H1 (cell line): ENCODE data around the gene VRK2. TPM values are rescaled to one million over a fixed set of nuclear protein-coding genes. Genes with fewer than 3 reads are reported as not detected.

Source experiments
- CTCF ChIA-PET: fragments of 300-600 bp; sonication (Branson Sonifier 250); formaldehyde crosslinking; loops from one replicate; lab custom pipeline; 2021; ENCODE audit not compliant: partially characterized antibody; lab: Charles Lee
- POLR2A ChIA-PET: fragments of 300-600 bp; sonication (Branson Sonifier 250); formaldehyde crosslinking; loops from one replicate; lab custom pipeline; 2021; ENCODE audit warnings: inconsistent platforms; ENCODE audit not compliant: partially characterized antibody; lab: Charles Lee
- DNase-seq, 2 experiments: peaks; one replicate each; pipeline versions ENCODE4 v3.0.0 to v3.0.0-alpha.2; 2010 to 2022; ENCODE audit warnings: low spot score in 2 of 2, low read depth in 1 of 2, mixed read lengths in 1 of 2
- FAIRE-seq: peaks from 2 replicates; lab custom pipeline; 2011; peaks lifted over from hg19 to GRCh38; lab: Jason Lieb, UNC
- H2AFZ ChIP-seq: 2 replicates; pipeline ENCODE4 v1.8.1; 2012; ENCODE audit warnings: low read length, inconsistent platforms
- H2AK5ac ChIP-seq: 2 replicates; pipeline ENCODE4 v1.6.1; 2013; ENCODE audit warnings: low read depth, low read length
- H2BK120ac ChIP-seq: replicated peaks from 2 replicates; pipeline ENCODE3; 2013; ENCODE audit warnings: low read depth, low read length, inconsistent platforms
- H2BK12ac ChIP-seq: 2 replicates; pipeline ENCODE4 v1.6.1; 2013; ENCODE audit warnings: low read depth, low read length
- H2BK15ac ChIP-seq: 2 replicates; pipeline ENCODE4 v1.6.1; 2013; ENCODE audit warnings: low read length
- H2BK20ac ChIP-seq: 2 replicates; pipeline ENCODE4 v1.6.1; 2013; ENCODE audit warnings: low read length
- H2BK5ac ChIP-seq: 2 replicates; pipeline ENCODE4 v1.6.1; 2013; ENCODE audit warnings: low read depth, low read length
- H3K14ac ChIP-seq: 2 replicates; pipeline ENCODE4 v1.6.1; 2013; ENCODE audit warnings: inconsistent platforms; ENCODE audit not compliant: insufficient read length
- H3K18ac ChIP-seq: 2 replicates; pipeline ENCODE4 v1.6.1; 2013; ENCODE audit warnings: low read length; ENCODE audit errors: extremely low read depth
- H3K23ac ChIP-seq: 2 replicates; pipeline ENCODE4 v1.6.1; 2013; ENCODE audit warnings: inconsistent platforms; ENCODE audit not compliant: insufficient read length
- H3K23me2 ChIP-seq: 2 replicates; pipeline ENCODE4 v1.6.1; 2013; ENCODE audit warnings: low read depth, low read length
- H3K27ac ChIP-seq: 2 replicates; pipeline ENCODE4 v1.6.1; 2011; ENCODE audit warnings: low read depth, low read length, inconsistent platforms
- H3K27me3 ChIP-seq, 4 experiments: replicated peaks in 1 of 4; 1 replicate in 1 of 4; 2 replicates in 3 of 4; pipeline versions ENCODE4 v1.6.1 to v1.8.1; 2011 to 2013; ENCODE audit warnings: low read length in 3 of 4, mild to moderate bottlenecking in 3 of 4, inconsistent platforms in 2 of 4, mixed read lengths in 2 of 4, moderate library complexity in 1 of 4; ENCODE audit not compliant: control insufficient read depth in 3 of 4, insufficient read depth in 3 of 4; ENCODE audit errors: extremely low read depth in 1 of 4
- H3K36me3 ChIP-seq, 4 experiments: 2 replicates each; pipeline versions ENCODE4 v1.6.1 to v1.8.1; 2011 to 2013; ENCODE audit warnings: mild to moderate bottlenecking in 4 of 4, low read length in 3 of 4, moderate library complexity in 2 of 4, control low read depth in 1 of 4, inconsistent platforms in 1 of 4; ENCODE audit not compliant: insufficient read depth in 4 of 4, control insufficient read depth in 2 of 4
- H3K4ac ChIP-seq: replicated peaks from 2 replicates; pipeline ENCODE3; 2013; ENCODE audit warnings: low read length, low read depth, mixed read lengths, inconsistent platforms; ENCODE audit not compliant: insufficient read length
- H3K4me1 ChIP-seq, 4 experiments: replicated peaks in 1 of 4; 1 replicate in 1 of 4; 2 replicates in 3 of 4; pipeline versions ENCODE4 v1.6.1 to v1.8.1; 2011 to 2013; ENCODE audit warnings: low read length in 3 of 4, inconsistent platforms in 2 of 4, mixed read lengths in 1 of 4; ENCODE audit not compliant: insufficient read depth in 4 of 4, control insufficient read depth in 3 of 4
- H3K4me2 ChIP-seq, 2 experiments: 2 replicates each; pipeline versions ENCODE4 v1.6.1 to v1.8.1; 2011 to 2013; ENCODE audit warnings: low read depth in 2 of 2, low read length in 2 of 2, control low read depth in 1 of 2, inconsistent platforms in 1 of 2, mild to moderate bottlenecking in 1 of 2; ENCODE audit not compliant: insufficient read depth in 1 of 2
- H3K4me3 ChIP-seq, 4 experiments: fragments of 200-600, 300-600 bp in 1 of 4; sonication (generic), shearing (Covaris generic), sonication (Bioruptor Twin) in 1 of 4; 2 replicates each; pipeline versions ENCODE4 v1.5.1 to v1.8.1; 2011 to 2016; ENCODE audit warnings: low read length in 4 of 4, low read depth in 3 of 4, control low read depth in 2 of 4, inconsistent platforms in 2 of 4, mild to moderate bottlenecking in 2 of 4, mixed read lengths in 1 of 4, moderate library complexity in 1 of 4; ENCODE audit not compliant: insufficient read depth in 2 of 4; ENCODE audit errors: extremely low read depth in 1 of 4
- H3K56ac ChIP-seq: replicated peaks from 2 replicates; pipeline ENCODE3; 2013; ENCODE audit warnings: low read depth, mild to moderate bottlenecking, mixed read lengths, low read length, inconsistent platforms; ENCODE audit not compliant: insufficient read length
- H3K79me1 ChIP-seq: 2 replicates; pipeline ENCODE4 v1.6.1; 2013; ENCODE audit warnings: low read depth, low read length, control low read depth
- H3K79me2 ChIP-seq, 2 experiments: 2 replicates each; pipeline versions ENCODE4 v1.6.1 to v1.8.1; 2012 to 2013; ENCODE audit warnings: low read length in 2 of 2, mild to moderate bottlenecking in 2 of 2, inconsistent platforms in 1 of 2; ENCODE audit not compliant: insufficient read depth in 2 of 2, control insufficient read depth in 1 of 2
- H3K9ac ChIP-seq, 4 experiments: replicated peaks in 1 of 4; 1 replicate in 1 of 4; 2 replicates in 3 of 4; pipeline versions ENCODE4 v1.6.1 to v1.8.1; 2011 to 2013; ENCODE audit warnings: low read depth in 3 of 4, low read length in 3 of 4, control low read depth in 2 of 4, mild to moderate bottlenecking in 2 of 4, moderate library complexity in 2 of 4, inconsistent platforms in 1 of 4; ENCODE audit errors: extremely low read depth in 1 of 4
- H3K9me3 ChIP-seq, 2 experiments: 2 replicates each; pipeline versions ENCODE4 v1.6.1 to v1.8.1; 2012 to 2013; ENCODE audit warnings: mild to moderate bottlenecking in 2 of 2, moderate library complexity in 2 of 2, control low read depth in 1 of 2, inconsistent platforms in 1 of 2, low read depth in 1 of 2, low read length in 1 of 2, mixed read lengths in 1 of 2; ENCODE audit not compliant: insufficient read depth in 2 of 2
- H4K20me1 ChIP-seq, 2 experiments: replicated peaks in 1 of 2; 2 replicates each; pipeline versions ENCODE3 to v1.8.1; 2011 to 2013; ENCODE audit warnings: inconsistent platforms in 2 of 2, low read length in 2 of 2, mild to moderate bottlenecking in 1 of 2; ENCODE audit not compliant: insufficient read depth in 2 of 2, control insufficient read depth in 1 of 2
- H4K5ac ChIP-seq: 2 replicates; pipeline ENCODE4 v1.6.1; 2013; ENCODE audit warnings: low read length, low read depth, mixed read lengths, inconsistent platforms; ENCODE audit not compliant: insufficient read length
- H4K8ac ChIP-seq: 2 replicates; pipeline ENCODE4 v1.8.0; 2013; ENCODE audit warnings: mild to moderate bottlenecking, moderate library complexity, low read length, inconsistent platforms; ENCODE audit not compliant: insufficient read depth; ENCODE audit errors: extremely low read depth
- H4K91ac ChIP-seq: replicated peaks from 2 replicates; pipeline ENCODE3; 2013; ENCODE audit warnings: low read length, mixed read lengths, inconsistent platforms; ENCODE audit not compliant: insufficient read length
- BACH1 ChIP-seq: IDR thresholded peaks from 2 replicates; pipeline ENCODE4 v1.6.1; 2012; ENCODE audit warnings: low read length, improper control_type of control experiment
- CEBPB ChIP-seq: IDR thresholded peaks from 2 replicates; pipeline ENCODE4 v1.6.1; 2012; ENCODE audit warnings: low read depth, low read length
- EGR1 ChIP-seq: IDR thresholded peaks from 2 replicates; pipeline ENCODE4 v1.6.1; 2011; ENCODE audit warnings: low read depth, low read length, borderline replicate concordance
- EP300 ChIP-seq, 2 experiments: IDR thresholded peaks; 1 replicate in 1 of 2; 2 replicates in 1 of 2; pipeline ENCODE4 v1.6.1; 2011 to 2012; ENCODE audit warnings: low read depth in 2 of 2, low read length in 2 of 2, mild to moderate bottlenecking in 2 of 2, borderline replicate concordance in 1 of 2, inconsistent platforms in 1 of 2, moderate library complexity in 1 of 2
- HDAC6 ChIP-seq: IDR thresholded peaks from one replicate; pipeline ENCODE4 v1.7.1; 2012; ENCODE audit warnings: low read depth, mild to moderate bottlenecking, inconsistent platforms, low read length, moderate library complexity
- MAX ChIP-seq: IDR thresholded peaks from 2 replicates; pipeline ENCODE4 v1.6.1; 2012; ENCODE audit warnings: inconsistent platforms
- POLR2AphosphoS5 ChIP-seq: IDR thresholded peaks from 2 replicates; pipeline ENCODE4 v1.6.1; 2011; ENCODE audit warnings: low read depth, low read length
- SAP30 ChIP-seq: fragments of 300-600 bp; sonication (generic); IDR thresholded peaks from 2 replicates; pipeline ENCODE4 v1.7.1; 2012; ENCODE audit warnings: low read length, moderate library complexity, mild to moderate bottlenecking, inconsistent platforms; ENCODE audit not compliant: insufficient read depth, insufficient replicate concordance
- SIRT6 ChIP-seq: IDR thresholded peaks from one replicate; pipeline ENCODE4 v1.7.1; 2012; ENCODE audit warnings: low read length, inconsistent platforms
- SIX5 ChIP-seq: IDR thresholded peaks from 2 replicates; pipeline ENCODE4 v1.6.1; 2011; ENCODE audit warnings: mild to moderate bottlenecking, low read depth, low read length
- SUZ12 ChIP-seq: fragments of 200-600 bp; sonication (generic); IDR thresholded peaks from 2 replicates; pipeline ENCODE4 v1.6.1; 2012; ENCODE audit warnings: mild to moderate bottlenecking, inconsistent platforms, low read length, moderate library complexity, mixed read lengths
- TAF7 ChIP-seq: optimal IDR thresholded peaks from 2 replicates; pipeline ENCODE3; 2011; ENCODE audit warnings: low read depth, mild to moderate bottlenecking, inconsistent platforms, low read length, moderate library complexity, borderline replicate concordance
- TEAD4 ChIP-seq: IDR thresholded peaks from 2 replicates; pipeline ENCODE4 v1.6.1; 2012; ENCODE audit warnings: low read depth, low read length, inconsistent platforms, mixed read lengths
- YY1 ChIP-seq: IDR thresholded peaks from 2 replicates; pipeline ENCODE4 v1.6.1; 2011; ENCODE audit warnings: low read depth, mild to moderate bottlenecking, low read length
- polyA plus RNA-seq, 7 experiments: library from polyadenylated mRNA; depleted of rRNA in 3 of 7; stranded (reverse) in 5 of 7; unstranded in 2 of 7; fragments of >200 nt in 5 of 7; fragments of 200-250 nt in 2 of 7; gene quantifications; 1 replicate in 5 of 7; 2 replicates in 1 of 7; 4 replicates in 1 of 7; pipeline versions ENCODE4 v1.2.1 to v1.2.3, GENCODE V29; 2011 to 2013; ENCODE audit warnings: missing spikeins in 2 of 7, mixed read lengths in 2 of 7
- total RNA-seq: library from RNA; stranded (reverse); fragmentation: NEBNext Ultra II Directional; extraction: Animal tissue kit (Norgen Biotek cat#: 25700); gene quantifications from 2 replicates; pipeline ENCODE4 v1.2.1, GENCODE V29; 2021

Gene VRK2
- total and polyA plus RNA-seq, 2 of the 8 experiments (the other 6 are each of a cell fraction or from before 2014, with no cell fraction given): 7.6 to 27.8 TPM

- TF ChIP-seq TEAD4: no peak
- TF ChIP-seq BACH1: no peak
Measured at GRCh38 chr2:58101500-58101899, 54.9 kb downstream of the VRK2 start (continued).

GRCh38 chr2:58106896-58107295, 60.3 kb downstream of the VRK2 start:
- H2BK5ac ChIP-seq: no peak overlapping the region
- H2AFZ ChIP-seq: no peak overlapping the region
- no peak overlapping the region for H3K9ac ChIP-seq
- no peaks in the 10 kb centered on the region for H3K79me2 ChIP-seq
- no peaks in the 10 kb centered on the region for H3K9me3 ChIP-seq
- H3K23me2 ChIP-seq: no peaks in the 10 kb centered on the region
- H3K4me3 ChIP-seq: no peak overlapping the region
- no peak overlapping the region for H3K27ac ChIP-seq
- no peaks in the 10 kb centered on the region for H3K79me1 ChIP-seq
- no peak overlapping the region for H2BK12ac ChIP-seq
- H2BK120ac ChIP-seq: no peak overlapping the region
- no peak overlapping the region for H4K91ac ChIP-seq
- no peak overlapping the region for H2BK20ac ChIP-seq
- H3K56ac ChIP-seq: no peak overlapping the region
- H4K5ac ChIP-seq: no peak overlapping the region
- H3K4ac ChIP-seq: no peak overlapping the region
- H2BK15ac ChIP-seq: no peak overlapping the region
- DNase-seq (no peak), FAIRE-seq (no peak)
- H3K4me1 ChIP-seq: peaks cover 0 to 2% (median 0%) of the 10 kb centered on the region in 4 experiments; a peak in 1 of 7 replicates
- H3K27me3 ChIP-seq: no peaks in the 10 kb centered on the region
- no peaks in the 10 kb centered on the region for H3K36me3 ChIP-seq
- H4K20me1 ChIP-seq: no peaks in the 10 kb centered on the region
- ChIA-PET POLR2A (no interaction called here), CTCF (no interaction called here)
- no peak overlapping the region for H4K8ac ChIP-seq
- H3K23ac ChIP-seq: no peak overlapping the region
- no peak overlapping the region for H3K14ac ChIP-seq
- H3K18ac ChIP-seq: no peak overlapping the region
- no peak overlapping the region for H2AK5ac ChIP-seq
- H3K4me2 ChIP-seq: no peak overlapping the region
- TF ChIP-seq SIRT6: no peak
- no peak for TF ChIP-seq HDAC6
- no peak for TF ChIP-seq EGR1
- no peak for TF ChIP-seq MAX
- TF ChIP-seq SAP30: no peak
- TF ChIP-seq YY1: no peak
- TF ChIP-seq TAF7: no peak
- no peak for TF ChIP-seq SIX5
- TF ChIP-seq POLR2AphosphoS5: no peak
- TF ChIP-seq EP300 (IDR thresholded peaks at IDR 0.05; ENCODE audit: borderline replicate concordance in 1 of 2, low read depth in 2 of 2, low read length in 2 of 2): no peak
- no peak for TF ChIP-seq CEBPB
- TF ChIP-seq SUZ12: no peak
